Activated CD8-positive, alpha-beta T cell treated with anti-CD3 and anti-CD28 coated beads for 36 hours (primary cell): ENCODE results near the gene RASA2. TPM values are rescaled to one million over a fixed set of nuclear protein-coding genes. Genes with fewer than 3 reads are reported as not detected.
A peak's percentile ranks its signal among the peaks of the same experiment; 100 is the strongest.

Experiments
- ATAC-seq: fragments of 200-7000 bp; cut with Tn5 transposase; one replicate; pipeline ENCODE4 v1.10.0; 2021; ENCODE audit warnings: mild to moderate bottlenecking, moderate library complexity
- CTCF ChIA-PET: fragments of 350-600 bp; sonication (Branson Sonifier 250); formaldehyde crosslinking; loops from one replicate; lab custom pipeline; 2021; ENCODE audit warnings: antibody characterized with exemption; lab: Charles Lee
- POLR2A ChIA-PET: fragments of 350-600 bp; sonication (Branson Sonifier 250); formaldehyde crosslinking; loops from one replicate; lab custom pipeline; 2021; ENCODE audit warnings: antibody characterized with exemption; lab: Charles Lee
- DNase-seq: peaks from one replicate; pipeline ENCODE4 v3.0.0-alpha.2; 2020
- H3K27ac Mint-ChIP-seq: one replicate; pipeline ENCODE4 v1.8.0; 2021; ENCODE audit warnings: mild to moderate bottlenecking, mixed read lengths
- H3K27me3 Mint-ChIP-seq: one replicate; pipeline ENCODE4 v1.8.0; 2021; ENCODE audit warnings: mixed read lengths
- H3K36me3 Mint-ChIP-seq: one replicate; pipeline ENCODE4 v1.8.0; 2021; ENCODE audit warnings: low read depth, mixed read lengths
- H3K4me1 Mint-ChIP-seq: one replicate; pipeline ENCODE4 v1.8.0; 2021; ENCODE audit warnings: low read depth, mixed read lengths
- H3K4me3 Mint-ChIP-seq: one replicate; pipeline ENCODE4 v1.8.0; 2021; ENCODE audit warnings: mild to moderate bottlenecking, moderate library complexity, mixed read lengths
- H3K9me3 Mint-ChIP-seq: one replicate; pipeline ENCODE4 v1.8.0; 2021; ENCODE audit warnings: mixed read lengths
- CTCF ChIP-seq: fragments of 200-600 bp; IDR thresholded peaks from one replicate; pipeline ENCODE4 v1.8.0; 2022; ENCODE audit warnings: antibody characterized with exemption, mild to moderate bottlenecking
- intact Hi-C: fragments of 100-400 bp; cut with micrococcal nuclease; formaldehyde crosslinking; loops from one replicate; pipeline ENCODE4 v1.10.0; 2022
- total RNA-seq, 2 experiments: library from RNA; stranded (reverse); gene quantifications; one replicate each; pipeline ENCODE4 v1.2.3, GENCODE V29; 2021

RASA2 gene
- total RNA-seq, 2 experiments from 2014 or later, result 35.4 to 41.5 TPM

DNA sequence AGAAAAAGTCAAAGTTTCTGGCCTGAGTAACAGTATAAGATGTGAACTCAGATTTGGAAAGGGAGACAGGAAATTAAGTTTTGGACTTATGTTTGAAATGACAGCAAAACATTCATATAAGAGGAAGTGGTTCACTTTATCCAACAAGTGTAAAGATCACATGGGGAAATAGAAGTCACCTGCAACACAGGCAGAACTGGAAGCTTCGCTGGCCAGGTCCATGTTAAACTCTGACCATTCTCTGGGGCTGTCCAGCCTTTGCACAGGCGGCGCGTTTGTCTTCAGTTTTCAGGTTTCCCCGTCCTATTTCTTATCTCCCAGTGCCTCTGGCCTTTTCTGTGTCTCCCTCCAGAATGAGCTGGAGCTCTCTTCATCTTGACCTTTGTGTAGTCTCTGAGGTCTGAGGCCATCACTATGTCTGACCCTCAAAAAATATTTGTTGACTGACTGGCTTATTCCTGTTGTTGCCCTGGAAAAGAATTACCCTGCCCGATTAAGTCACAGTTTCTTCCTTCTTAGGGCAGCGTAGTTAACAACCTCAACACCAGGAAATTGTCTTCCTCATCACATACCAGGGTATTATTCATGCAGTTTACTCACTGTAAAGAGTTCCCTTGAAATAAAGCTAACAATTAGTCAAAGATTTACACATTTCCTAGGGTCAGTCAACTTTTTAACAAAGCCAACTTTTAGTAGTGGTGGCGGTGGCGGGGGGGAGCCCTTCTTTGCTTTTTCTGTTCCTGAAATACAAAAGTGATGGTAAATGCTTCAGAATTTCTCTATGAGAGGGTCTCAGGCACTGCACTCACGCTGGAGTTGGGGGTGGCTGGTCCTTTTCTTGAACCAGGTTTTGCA lies 959 bp upstream of the RASA2 start:
- TF ChIP-seq CTCF, result no peak
- peak overlapping the region; percentile 82 for H3K27ac Mint-ChIP-seq
- ChIA-PET CTCF (interaction anchor here (0.8 to 8.2 kb wide), 5 partner anchors 11 to 73 kb away, joined by 3 to 74 read pairs (median 3); no protein-coding TSS in a partner anchor), POLR2A (interaction anchor here (1.1 to 4.6 kb wide), 9 partner anchors 8 to 84 kb away, joined by 3 to 102 read pairs (median 16); no protein-coding TSS in a partner anchor)
- DNase-seq (peak; percentile 50), ATAC-seq (no peak)
- H3K4me1 Mint-ChIP-seq, result peaks cover 50% of the 10 kb centered on the region
- intact Hi-C loops, result loop anchor here (5.0 kb wide), 1 partner anchor 66 kb away; no protein-coding TSS in a partner anchor
- H3K9me3 Mint-ChIP-seq, result no peaks in the 10 kb centered on the region
- peak overlapping the region; percentile 64 for H3K4me3 Mint-ChIP-seq
- peaks cover 24% of the 10 kb centered on the region for H3K36me3 Mint-ChIP-seq
- no peaks in the 10 kb centered on the region for H3K27me3 Mint-ChIP-seq

- H3K36me3 Mint-ChIP-seq, result peaks cover 27% of the 10 kb centered on the region
Measured at GRCh38 chr3:141486496-141486745, 406 bp upstream of the RASA2 start.

GRCh38 chr3:141487521-141488252 lies 860 bp downstream of the RASA2 start:
- intact Hi-C loops, result loop anchor here (5.0 kb wide), 1 partner anchor 65 kb away; no protein-coding TSS in a partner anchor
- peaks cover 64% of the 10 kb centered on the region for H3K4me1 Mint-ChIP-seq
- ChIA-PET POLR2A (interaction anchor here (0.7 to 4.6 kb wide), 23 partner anchors 8 to 311 kb away, joined by 3 to 102 read pairs (median 7); no protein-coding TSS in a partner anchor), CTCF (interaction anchor here (0.6 to 8.2 kb wide), 7 partner anchors 9 to 176 kb away, joined by 3 to 74 read pairs (median 4); no protein-coding TSS in a partner anchor)
- TF ChIP-seq CTCF, result no peak
- peak overlapping the region; percentile 87 for H3K4me3 Mint-ChIP-seq
- ATAC-seq (peak; percentile 66), DNase-seq (peak; percentile 95)
- peak overlapping the region; percentile 99 for H3K27ac Mint-ChIP-seq
- no peaks in the 10 kb centered on the region for H3K9me3 Mint-ChIP-seq
- no peaks in the 10 kb centered on the region for H3K27me3 Mint-ChIP-seq
- H3K36me3 Mint-ChIP-seq, result peaks cover 27% of the 10 kb centered on the region

More at GRCh38 chr3:141486496-141486745, 406 bp upstream of the RASA2 start:
- CTCF ChIA-PET, result interaction anchor here (0.8 to 8.2 kb wide), 5 partner anchors 11 to 73 kb away, joined by 3 to 74 read pairs (median 3); no protein-coding TSS in a partner anchor
- no peak for TF ChIP-seq CTCF
- no peaks in the 10 kb centered on the region for H3K9me3 Mint-ChIP-seq
- peaks cover 55% of the 10 kb centered on the region for H3K4me1 Mint-ChIP-seq
- POLR2A ChIA-PET, result interaction anchor here (0.8 to 4.6 kb wide), 10 partner anchors 8 to 88 kb away, joined by 3 to 102 read pairs (median 16); no protein-coding TSS in a partner anchor
- DNase-seq (no peak), ATAC-seq (no peak)
- peak overlapping the region; percentile 64 for H3K4me3 Mint-ChIP-seq
- H3K27ac Mint-ChIP-seq, result peak overlapping the region; percentile 82
- intact Hi-C loops, result loop anchor here (5.0 kb wide), 1 partner anchor 66 kb away; no protein-coding TSS in a partner anchor
- H3K27me3 Mint-ChIP-seq, result no peaks in the 10 kb centered on the region

GRCh38 chr3:141489203-141489602 lies 2.4 kb downstream of the RASA2 start:
- no peaks in the 10 kb centered on the region for H3K27me3 Mint-ChIP-seq
- H3K36me3 Mint-ChIP-seq, result peaks cover 31% of the 10 kb centered on the region
- peaks cover 74% of the 10 kb centered on the region for H3K4me1 Mint-ChIP-seq
- H3K27ac Mint-ChIP-seq, result peak overlapping the region; percentile 82
- intact Hi-C loops, result loop anchor here (1.0 to 5.0 kb wide), 2 partner anchors 9 to 63 kb away; no protein-coding TSS in a partner anchor
- POLR2A ChIA-PET, result interaction anchor here (0.9 to 4.6 kb wide), 5 partner anchors 12 to 86 kb away, joined by 3 to 102 read pairs (median 19); no protein-coding TSS in a partner anchor
- CTCF ChIA-PET, result interaction anchor here (0.6 to 2.8 kb wide), 7 partner anchors 10 to 72 kb away, joined by 3 to 24 read pairs (median 3); no protein-coding TSS in a partner anchor
- H3K9me3 Mint-ChIP-seq, result no peaks in the 10 kb centered on the region
- DNase-seq (peak; percentile 64), ATAC-seq (peak; percentile 41)
- peak overlapping the region; percentile 87 for H3K4me3 Mint-ChIP-seq
- no peak for TF ChIP-seq CTCF
